Lower leg skin (tissue), 4 donors: Measurements from ENCODE around the gene MINDY2. TPM values are rescaled to one million over a fixed set of nuclear protein-coding genes. Genes with fewer than 3 reads are reported as not detected.

ENCODE experiments used
- DNase-seq, 2 donors: peaks; one replicate each; pipeline ENCODE4 v3.0.0-alpha.2; 2019; ENCODE audit warnings: low spot score in 2 of 2
- H3K4me3 ChIP-seq: fragments of 200-600 bp; sonication (generic); 2 replicates; pipeline ENCODE4 v1.5.1; 2017; ENCODE audit warnings: mild to moderate bottlenecking, low read depth; ENCODE audit not compliant: poor library complexity, severe bottlenecking
- POLR2A ChIP-seq, 2 donors: fragments of 450-650 bp; IDR thresholded peaks; one replicate each; pipeline ENCODE4 v1.6.1; 2016 to 2017; ENCODE audit warnings: antibody characterized with exemption in 2 of 2, mild to moderate bottlenecking in 1 of 2, moderate library complexity in 1 of 2
- WGBS, 2 donors: methylation state at CpG; one replicate each; pipeline ENCODE4 v1.1.5; 2018; 5-methylcytosine and 5-hydroxymethylcytosine counted together
- intact Hi-C: fragments of 100-400 bp; cut with DNase I; formaldehyde crosslinking; loops from one replicate; pipeline ENCODE4 v1.15.0; 2023; ENCODE audit warnings: low total_unique reads
- total RNA-seq, 4 donors: library from RNA; depleted of rRNA; stranded (reverse); fragments of >200 nt; gene quantifications; one replicate each; pipeline ENCODE4 v1.1.0, GENCODE V29; 2016
- TF ChIP-seq, protein P1 (sequence below), 3 donors: fragments of 450-650 bp; IDR thresholded peaks; one replicate each; pipeline ENCODE4 v1.5.1; 2016; ENCODE audit warnings: antibody characterized with exemption in 3 of 3, mild to moderate bottlenecking in 3 of 3, moderate library complexity in 2 of 3

MINDY2 gene
- total RNA-seq, 4 donors from 2014 or later: 17.9 to 30.5 (median 23.4) TPM

DNA sequence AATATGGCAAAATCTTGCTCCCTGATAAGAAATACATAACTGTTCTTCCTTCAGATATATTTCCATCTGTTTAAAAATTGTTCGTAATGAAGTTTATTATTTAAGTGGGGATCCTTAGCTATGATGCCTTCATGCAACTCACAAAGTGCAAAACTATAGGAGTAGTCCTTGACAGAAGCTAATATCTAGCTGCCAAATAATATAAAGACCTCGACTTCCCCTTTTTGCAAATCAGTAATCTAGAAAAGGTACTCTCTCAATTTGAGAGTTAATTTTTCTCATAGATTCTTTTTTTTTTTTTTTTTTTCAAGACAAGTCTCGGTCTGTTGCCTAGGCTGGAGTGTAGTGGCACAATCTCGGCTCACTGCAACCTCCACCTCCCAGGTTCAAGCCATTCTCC is 139.4 kb downstream of the MINDY2 start:
- no peak for DNase-seq
- no peak overlapping the region for H3K4me3 ChIP-seq
- intact Hi-C loops: no loop called here
- 89 to 98% methylated on average over 4 of the region's 4 CpGs for WGBS, 2 donors
- TF ChIP-seq, protein P1, sequence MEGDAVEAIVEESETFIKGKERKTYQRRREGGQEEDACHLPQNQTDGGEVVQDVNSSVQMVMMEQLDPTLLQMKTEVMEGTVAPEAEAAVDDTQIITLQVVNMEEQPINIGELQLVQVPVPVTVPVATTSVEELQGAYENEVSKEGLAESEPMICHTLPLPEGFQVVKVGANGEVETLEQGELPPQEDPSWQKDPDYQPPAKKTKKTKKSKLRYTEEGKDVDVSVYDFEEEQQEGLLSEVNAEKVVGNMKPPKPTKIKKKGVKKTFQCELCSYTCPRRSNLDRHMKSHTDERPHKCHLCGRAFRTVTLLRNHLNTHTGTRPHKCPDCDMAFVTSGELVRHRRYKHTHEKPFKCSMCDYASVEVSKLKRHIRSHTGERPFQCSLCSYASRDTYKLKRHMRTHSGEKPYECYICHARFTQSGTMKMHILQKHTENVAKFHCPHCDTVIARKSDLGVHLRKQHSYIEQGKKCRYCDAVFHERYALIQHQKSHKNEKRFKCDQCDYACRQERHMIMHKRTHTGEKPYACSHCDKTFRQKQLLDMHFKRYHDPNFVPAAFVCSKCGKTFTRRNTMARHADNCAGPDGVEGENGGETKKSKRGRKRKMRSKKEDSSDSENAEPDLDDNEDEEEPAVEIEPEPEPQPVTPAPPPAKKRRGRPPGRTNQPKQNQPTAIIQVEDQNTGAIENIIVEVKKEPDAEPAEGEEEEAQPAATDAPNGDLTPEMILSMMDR (IDR thresholded peaks at IDR 0.05): no peak
- no peak for TF ChIP-seq POLR2A (IDR thresholded peaks at IDR 0.05)

Other genes starting within 250 kb of the MINDY2 start
- 10 to 100 TPM; 40.4 to 45.1 (median 44.5) TPM for gene ADAM10, start 21.6 kb upstream of the MINDY2 start, total RNA-seq
- 100 to 1,000 TPM in 1 of 4 donors, 10 to 100 TPM in 3; 85.3 to 125 (median 93.3) TPM for gene SLTM, start 162.4 kb downstream of the MINDY2 start, total RNA-seq
- 10 to 100 TPM; 14.9 to 27.9 (median 22.6) TPM for gene RNF111, start 216.4 kb downstream of the MINDY2 start, total RNA-seq